ENCODE measurements around the gene IFT57.
"Not testable (repeated sequence)": the region's sequence is repeated elsewhere in the genome, so short reads cannot be mapped to it uniquely, and the experiment has no call there.

IFT57 gene

DNA sequence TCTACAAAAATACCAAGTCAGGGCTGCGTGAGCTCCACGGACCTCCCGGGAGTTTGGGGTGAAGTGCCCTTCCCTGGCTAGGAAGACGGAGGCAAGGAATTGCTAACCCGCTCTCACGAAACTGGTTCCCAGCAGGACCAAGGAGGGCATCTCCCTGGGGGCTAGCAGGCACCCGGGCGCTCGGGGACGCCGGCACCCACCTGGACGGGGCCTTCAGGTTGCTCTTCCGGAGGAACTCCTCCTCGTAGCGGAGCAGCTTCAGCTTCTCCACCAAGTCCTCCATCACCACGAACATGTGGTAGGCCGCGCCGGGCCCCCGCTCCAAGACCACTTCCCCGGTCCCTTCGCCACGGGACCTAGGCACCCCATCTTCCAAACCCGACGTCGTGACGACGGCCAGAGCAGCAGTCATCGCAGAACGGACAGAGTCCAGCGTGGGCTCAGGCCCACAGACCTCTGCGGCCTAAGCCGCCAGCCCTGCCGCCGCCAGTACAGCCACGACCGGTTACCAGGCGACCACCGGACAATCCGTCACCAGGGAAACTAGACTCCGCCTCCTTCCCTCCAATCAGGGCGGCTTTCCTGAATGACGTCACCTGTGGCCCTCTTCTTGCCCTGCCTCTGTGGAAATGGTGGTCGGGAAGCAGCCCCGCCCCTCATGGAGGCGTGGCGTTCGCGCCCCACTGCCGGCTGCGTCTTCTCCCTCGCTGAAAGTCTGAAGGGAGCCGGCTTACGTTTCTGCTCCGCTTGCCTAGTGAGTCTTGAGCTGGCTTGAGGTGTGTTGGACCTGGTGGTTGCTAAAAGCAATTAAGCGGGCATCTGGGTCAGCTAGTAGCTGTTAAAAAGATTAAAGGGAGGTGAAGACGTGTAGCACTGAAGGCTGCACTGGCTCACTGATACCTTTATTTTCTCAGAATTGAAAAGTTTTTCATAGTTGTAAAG is at the start of gene IFT57:
Gene IFT57, minus strand, starts transcription at position 514 of the 942 bp plus-strand sequence. Its CDS starts 102 bp downstream, at position 412.
- Histone ChIP-seq H3K4me1 (ENCODE audit: control insufficient read depth, insufficient read depth, low read length) (peaks cover 16% of the 10 kb centered on the region), H3K4me3 (ENCODE audit: low read depth, low read length) (peak within 1 kb of the TSS; percentile 89), H3K27ac (ENCODE audit: low read depth, low read length) (peak within 1 kb of the TSS; percentile 44), H3K9me3 (ENCODE audit: control insufficient read depth, insufficient read depth, low read length) (no peaks in the 10 kb centered on the region), H3K9ac (ENCODE audit: low read depth, low read length) (peak within 1 kb of the TSS; percentile 64), H3K36me3 (ENCODE audit: control insufficient read depth, insufficient read depth, low read length) (peaks cover 5% of the 10 kb centered on the region; the same call in 1 of the 2 replicates), H3K27me3 (ENCODE audit: control insufficient read depth, insufficient read depth, low read length) (no peaks in the 10 kb centered on the region)

GRCh38 chr3:108271626-108272025 is 49.4 kb upstream of the IFT57 start:
- H3K27ac ChIP-seq (ENCODE audit: low read depth, low read length) = no peak overlapping the region
- no peaks in the 10 kb centered on the region for H3K36me3 ChIP-seq (ENCODE audit: control insufficient read depth, insufficient read depth, low read length)
- no peaks in the 10 kb centered on the region for H3K27me3 ChIP-seq (ENCODE audit: control insufficient read depth, insufficient read depth, low read length)
- H3K4me1 ChIP-seq (ENCODE audit: control insufficient read depth, insufficient read depth, low read length) = no peaks in the 10 kb centered on the region
- peaks cover 4% of the 10 kb centered on the region; the same call in 1 of the 2 replicates for H3K9me3 ChIP-seq (ENCODE audit: control insufficient read depth, insufficient read depth, low read length)
- H3K9ac ChIP-seq (ENCODE audit: low read depth, low read length) = no peak overlapping the region
- H3K4me3 ChIP-seq (ENCODE audit: low read depth, low read length) = no peak overlapping the region

- H3K9ac ChIP-seq (ENCODE audit: low read depth, low read length); H3K36me3 ChIP-seq (ENCODE audit: control insufficient read depth, insufficient read depth, low read length); H3K9me3 ChIP-seq (ENCODE audit: control insufficient read depth, insufficient read depth, low read length); H3K4me3 ChIP-seq (ENCODE audit: low read depth, low read length); H3K27ac ChIP-seq (ENCODE audit: low read depth, low read length); H3K27me3 ChIP-seq (ENCODE audit: control insufficient read depth, insufficient read depth, low read length); H3K4me1 ChIP-seq (ENCODE audit: control insufficient read depth, insufficient read depth, low read length): not testable (repeated sequence)
Observed at GRCh38 chr3:108268235-108268634, 46.0 kb upstream of the IFT57 start.

DNA sequence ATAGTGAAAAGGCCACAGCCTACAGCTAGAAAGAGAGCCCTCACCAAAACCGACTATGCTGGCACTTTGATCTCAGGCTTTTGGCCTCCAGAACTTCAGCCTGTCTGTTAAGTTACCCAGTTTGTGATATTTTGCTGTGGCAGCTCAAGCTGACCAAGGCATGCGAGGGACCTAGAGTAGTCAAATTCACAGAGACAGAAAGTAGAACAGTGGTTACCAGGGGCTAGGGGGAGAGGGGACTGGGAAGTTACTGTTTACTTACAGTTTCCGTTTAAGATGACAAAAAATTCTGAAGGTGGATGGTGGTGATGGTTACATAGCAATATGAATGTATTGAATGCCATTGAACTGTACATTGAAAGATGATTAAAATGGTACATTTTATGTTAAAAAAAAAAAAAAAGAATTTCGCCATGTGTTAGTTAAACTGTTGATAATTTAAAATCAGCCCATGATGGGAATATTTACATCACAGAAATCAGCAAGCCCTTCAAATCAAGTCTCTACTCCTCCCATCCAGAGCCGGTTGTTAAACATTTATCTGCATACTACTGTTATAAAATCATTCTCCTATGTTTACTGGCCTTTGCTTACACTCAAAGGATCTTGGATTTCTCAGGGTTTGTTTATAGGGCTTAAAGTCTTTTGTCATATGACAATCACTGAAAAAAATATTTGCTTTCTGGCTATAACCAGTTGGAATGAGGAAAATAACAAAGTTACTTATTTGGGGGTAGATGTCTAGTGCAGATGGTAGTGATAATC is 42.5 kb upstream of the IFT57 start:
- H3K9ac ChIP-seq (ENCODE audit: low read depth, low read length); H3K36me3 ChIP-seq (ENCODE audit: control insufficient read depth, insufficient read depth, low read length); H3K27me3 ChIP-seq (ENCODE audit: control insufficient read depth, insufficient read depth, low read length); H3K27ac ChIP-seq (ENCODE audit: low read depth, low read length); H3K9me3 ChIP-seq (ENCODE audit: control insufficient read depth, insufficient read depth, low read length); H3K4me1 ChIP-seq (ENCODE audit: control insufficient read depth, insufficient read depth, low read length); H3K4me3 ChIP-seq (ENCODE audit: low read depth, low read length): not testable (repeated sequence)

GRCh38 chr3:108255131-108255530 is 32.9 kb upstream of the IFT57 start:
- no peak overlapping the region for H3K9ac ChIP-seq (ENCODE audit: low read depth, low read length)
- no peaks in the 10 kb centered on the region for H3K36me3 ChIP-seq (ENCODE audit: control insufficient read depth, insufficient read depth, low read length)
- no peaks in the 10 kb centered on the region for H3K9me3 ChIP-seq (ENCODE audit: control insufficient read depth, insufficient read depth, low read length)
- H3K4me1 ChIP-seq (ENCODE audit: control insufficient read depth, insufficient read depth, low read length) = no peaks in the 10 kb centered on the region
- H3K27me3 ChIP-seq (ENCODE audit: control insufficient read depth, insufficient read depth, low read length) = no peaks in the 10 kb centered on the region
- H3K27ac ChIP-seq (ENCODE audit: low read depth, low read length) = no peak overlapping the region
- H3K4me3 ChIP-seq (ENCODE audit: low read depth, low read length) = no peak overlapping the region

DNA sequence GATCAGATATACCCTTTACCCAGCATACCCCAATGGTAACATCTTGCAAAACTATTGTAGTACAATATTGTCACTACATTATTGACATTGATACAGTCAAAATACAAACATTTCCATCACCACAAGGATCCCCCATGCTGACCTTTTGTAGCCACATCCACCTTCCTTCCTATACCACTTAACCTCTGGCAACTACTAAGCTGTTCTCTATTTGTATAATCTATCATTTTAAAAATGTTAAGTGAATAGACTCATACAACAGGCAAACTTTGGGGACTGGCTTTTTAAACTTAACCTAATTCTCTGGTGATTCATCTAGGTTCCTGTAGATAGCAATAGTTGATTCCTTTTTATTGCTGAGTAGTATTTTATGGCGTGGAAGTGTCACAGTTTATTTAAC is 29.6 kb upstream of the IFT57 start:
- no peaks in the 10 kb centered on the region for H3K27me3 ChIP-seq (ENCODE audit: control insufficient read depth, insufficient read depth, low read length)
- no peak overlapping the region for H3K9ac ChIP-seq (ENCODE audit: low read depth, low read length)
- no peaks in the 10 kb centered on the region for H3K36me3 ChIP-seq (ENCODE audit: control insufficient read depth, insufficient read depth, low read length)
- H3K4me3 ChIP-seq (ENCODE audit: low read depth, low read length) = no peak overlapping the region
- no peaks in the 10 kb centered on the region for H3K9me3 ChIP-seq (ENCODE audit: control insufficient read depth, insufficient read depth, low read length)
- H3K27ac ChIP-seq (ENCODE audit: low read depth, low read length) = no peak overlapping the region
- no peaks in the 10 kb centered on the region for H3K4me1 ChIP-seq (ENCODE audit: control insufficient read depth, insufficient read depth, low read length)

GRCh38 chr3:108251265-108251664 is 29.0 kb upstream of the IFT57 start:
- H3K27ac ChIP-seq (ENCODE audit: low read depth, low read length) = no peak overlapping the region
- no peak overlapping the region for H3K9ac ChIP-seq (ENCODE audit: low read depth, low read length)
- no peak overlapping the region for H3K4me3 ChIP-seq (ENCODE audit: low read depth, low read length)
- no peaks in the 10 kb centered on the region for H3K9me3 ChIP-seq (ENCODE audit: control insufficient read depth, insufficient read depth, low read length)
- H3K36me3 ChIP-seq (ENCODE audit: control insufficient read depth, insufficient read depth, low read length) = no peaks in the 10 kb centered on the region
- no peaks in the 10 kb centered on the region for H3K4me1 ChIP-seq (ENCODE audit: control insufficient read depth, insufficient read depth, low read length)
- H3K27me3 ChIP-seq (ENCODE audit: control insufficient read depth, insufficient read depth, low read length) = no peaks in the 10 kb centered on the region

- no peak overlapping the region for H3K9ac ChIP-seq (ENCODE audit: low read depth, low read length)
- no peak overlapping the region for H3K27ac ChIP-seq (ENCODE audit: low read depth, low read length)
- no peak overlapping the region for H3K4me3 ChIP-seq (ENCODE audit: low read depth, low read length)
- no peaks in the 10 kb centered on the region for H3K9me3 ChIP-seq (ENCODE audit: control insufficient read depth, insufficient read depth, low read length)
- no peaks in the 10 kb centered on the region for H3K27me3 ChIP-seq (ENCODE audit: control insufficient read depth, insufficient read depth, low read length)
- H3K4me1 ChIP-seq (ENCODE audit: control insufficient read depth, insufficient read depth, low read length) = no peaks in the 10 kb centered on the region
- H3K36me3 ChIP-seq (ENCODE audit: control insufficient read depth, insufficient read depth, low read length) = no peaks in the 10 kb centered on the region
Observed at GRCh38 chr3:108250626-108251025, 28.4 kb upstream of the IFT57 start.

DNA sequence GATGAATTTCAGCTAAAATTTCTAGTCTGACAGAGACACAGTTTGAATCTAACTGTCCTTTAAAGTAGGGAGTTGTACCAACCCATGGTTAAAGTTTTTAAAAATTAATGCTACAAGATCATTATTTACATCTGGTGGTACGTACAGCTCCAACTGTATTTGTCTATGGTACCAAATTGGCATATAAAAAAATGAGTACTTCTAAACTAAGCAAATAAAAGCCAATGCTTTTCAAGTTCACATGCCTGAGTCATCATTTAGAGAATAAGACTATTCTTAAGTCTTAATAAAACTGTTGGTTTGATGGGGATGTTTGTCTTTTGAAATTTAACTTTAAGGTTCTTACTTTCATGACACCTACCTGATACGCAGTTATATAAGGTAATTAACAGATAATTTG is 21.0 kb upstream of the IFT57 start:
- Histone ChIP-seq H3K27me3 (ENCODE audit: control insufficient read depth, insufficient read depth, low read length) (no peaks in the 10 kb centered on the region), H3K4me1 (ENCODE audit: control insufficient read depth, insufficient read depth, low read length) (no peaks in the 10 kb centered on the region), H3K27ac (ENCODE audit: low read depth, low read length) (no peak overlapping the region), H3K9ac (ENCODE audit: low read depth, low read length) (no peak overlapping the region), H3K4me3 (ENCODE audit: low read depth, low read length) (no peak overlapping the region), H3K9me3 (ENCODE audit: control insufficient read depth, insufficient read depth, low read length) (peaks cover 8% of the 10 kb centered on the region), H3K36me3 (ENCODE audit: control insufficient read depth, insufficient read depth, low read length) (no peaks in the 10 kb centered on the region)

GRCh38 chr3:108242776-108243175 is 20.6 kb upstream of the IFT57 start:
- Histone ChIP-seq H3K27ac (ENCODE audit: low read depth, low read length) (no peak overlapping the region), H3K27me3 (ENCODE audit: control insufficient read depth, insufficient read depth, low read length) (no peaks in the 10 kb centered on the region), H3K4me3 (ENCODE audit: low read depth, low read length) (no peak overlapping the region)

GRCh38 chr3:108241721-108242120 is 19.5 kb upstream of the IFT57 start:
- H3K4me1 ChIP-seq (ENCODE audit: control insufficient read depth, insufficient read depth, low read length) = no peaks in the 10 kb centered on the region
- H3K27ac ChIP-seq (ENCODE audit: low read depth, low read length) = no peak overlapping the region
- H3K36me3 ChIP-seq (ENCODE audit: control insufficient read depth, insufficient read depth, low read length) = no peaks in the 10 kb centered on the region
- H3K27me3 ChIP-seq (ENCODE audit: control insufficient read depth, insufficient read depth, low read length) = no peaks in the 10 kb centered on the region
- no peak overlapping the region for H3K4me3 ChIP-seq (ENCODE audit: low read depth, low read length)
- peaks cover 8% of the 10 kb centered on the region for H3K9me3 ChIP-seq (ENCODE audit: control insufficient read depth, insufficient read depth, low read length)
- no peak overlapping the region for H3K9ac ChIP-seq (ENCODE audit: low read depth, low read length)

More at GRCh38 chr3:108242776-108243175, 20.6 kb upstream of the IFT57 start:
- H3K9ac ChIP-seq (ENCODE audit: low read depth, low read length) = no peak overlapping the region
- H3K9me3 ChIP-seq (ENCODE audit: control insufficient read depth, insufficient read depth, low read length) = peaks cover 8% of the 10 kb centered on the region
- no peaks in the 10 kb centered on the region for H3K36me3 ChIP-seq (ENCODE audit: control insufficient read depth, insufficient read depth, low read length)
- no peaks in the 10 kb centered on the region for H3K4me1 ChIP-seq (ENCODE audit: control insufficient read depth, insufficient read depth, low read length)
